PFSK-1 (cell line): ENCODE results near the gene REXO4.

ENCODE experiments used
- FOXP2 ChIP-seq: optimal IDR thresholded peaks from 2 replicates; pipeline ENCODE3; 2011; ENCODE audit warnings: borderline replicate concordance, control low read depth, inconsistent platforms; ENCODE audit not compliant: insufficient read depth; ENCODE audit errors: extremely low read length, extremely low read depth
- POLR2AphosphoS5 ChIP-seq: IDR thresholded peaks from 2 replicates; pipeline ENCODE4 v1.6.1; 2012; ENCODE audit warnings: low read depth, mild to moderate bottlenecking, control low read depth, low read length, moderate library complexity
- SIN3A ChIP-seq: IDR thresholded peaks from 2 replicates; pipeline ENCODE4 v1.6.1; 2012; ENCODE audit warnings: mild to moderate bottlenecking, low read length, moderate library complexity, borderline replicate concordance; ENCODE audit not compliant: insufficient read depth
- TAF1 ChIP-seq: IDR thresholded peaks from 2 replicates; pipeline ENCODE4 v1.6.1; 2012; ENCODE audit warnings: low read length, control low read depth, borderline replicate concordance; ENCODE audit not compliant: insufficient read depth
- TF ChIP-seq, protein P1 (sequence below), 2 experiments: IDR thresholded peaks; 2 replicates each; pipeline versions ENCODE4 v1.6.1 to v1.8.0; 2011 to 2012; ENCODE audit warnings: low read depth in 2 of 2, low read length in 2 of 2, control low read depth in 1 of 2, inconsistent platforms in 1 of 2, mild to moderate bottlenecking in 1 of 2, moderate library complexity in 1 of 2; ENCODE audit not compliant: insufficient read depth in 1 of 2

DNA sequence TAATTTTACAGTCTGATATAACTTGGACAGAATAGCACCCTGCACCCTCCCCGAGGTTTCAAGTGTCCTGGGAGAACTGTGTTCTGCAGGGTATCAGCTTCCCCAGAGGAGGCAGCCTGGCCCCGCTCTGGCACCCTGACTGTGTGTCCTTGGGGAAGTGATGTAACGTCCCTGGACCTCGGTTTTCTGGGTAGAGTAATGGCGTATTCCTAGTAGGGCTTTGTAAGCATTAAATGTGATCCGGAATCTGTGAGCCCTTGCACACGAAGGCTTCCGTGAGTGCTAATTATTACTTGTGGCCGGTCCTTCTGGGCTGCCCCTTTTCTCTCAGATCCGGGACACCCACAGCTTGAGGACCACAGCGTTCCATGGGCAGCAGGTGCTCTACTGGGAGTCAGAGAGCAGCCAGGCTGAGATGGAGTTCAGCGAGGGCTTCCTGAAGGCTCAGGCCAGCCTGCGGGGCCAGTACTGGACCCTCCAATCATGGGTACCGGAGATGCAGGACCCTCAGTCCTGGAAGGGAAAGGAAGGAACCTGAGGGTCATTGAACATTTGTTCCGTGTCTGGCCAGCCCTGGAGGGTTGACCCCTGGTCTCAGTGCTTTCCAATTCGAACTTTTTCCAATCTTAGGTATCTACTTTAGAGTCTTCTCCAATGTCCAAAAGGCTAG is 41.0 kb upstream of the REXO4 start:
- no peak for TF ChIP-seq TAF1
- TF ChIP-seq POLR2AphosphoS5: no peak
- TF ChIP-seq, protein P1, sequence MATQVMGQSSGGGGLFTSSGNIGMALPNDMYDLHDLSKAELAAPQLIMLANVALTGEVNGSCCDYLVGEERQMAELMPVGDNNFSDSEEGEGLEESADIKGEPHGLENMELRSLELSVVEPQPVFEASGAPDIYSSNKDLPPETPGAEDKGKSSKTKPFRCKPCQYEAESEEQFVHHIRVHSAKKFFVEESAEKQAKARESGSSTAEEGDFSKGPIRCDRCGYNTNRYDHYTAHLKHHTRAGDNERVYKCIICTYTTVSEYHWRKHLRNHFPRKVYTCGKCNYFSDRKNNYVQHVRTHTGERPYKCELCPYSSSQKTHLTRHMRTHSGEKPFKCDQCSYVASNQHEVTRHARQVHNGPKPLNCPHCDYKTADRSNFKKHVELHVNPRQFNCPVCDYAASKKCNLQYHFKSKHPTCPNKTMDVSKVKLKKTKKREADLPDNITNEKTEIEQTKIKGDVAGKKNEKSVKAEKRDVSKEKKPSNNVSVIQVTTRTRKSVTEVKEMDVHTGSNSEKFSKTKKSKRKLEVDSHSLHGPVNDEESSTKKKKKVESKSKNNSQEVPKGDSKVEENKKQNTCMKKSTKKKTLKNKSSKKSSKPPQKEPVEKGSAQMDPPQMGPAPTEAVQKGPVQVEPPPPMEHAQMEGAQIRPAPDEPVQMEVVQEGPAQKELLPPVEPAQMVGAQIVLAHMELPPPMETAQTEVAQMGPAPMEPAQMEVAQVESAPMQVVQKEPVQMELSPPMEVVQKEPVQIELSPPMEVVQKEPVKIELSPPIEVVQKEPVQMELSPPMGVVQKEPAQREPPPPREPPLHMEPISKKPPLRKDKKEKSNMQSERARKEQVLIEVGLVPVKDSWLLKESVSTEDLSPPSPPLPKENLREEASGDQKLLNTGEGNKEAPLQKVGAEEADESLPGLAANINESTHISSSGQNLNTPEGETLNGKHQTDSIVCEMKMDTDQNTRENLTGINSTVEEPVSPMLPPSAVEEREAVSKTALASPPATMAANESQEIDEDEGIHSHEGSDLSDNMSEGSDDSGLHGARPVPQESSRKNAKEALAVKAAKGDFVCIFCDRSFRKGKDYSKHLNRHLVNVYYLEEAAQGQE (IDR thresholded peaks at IDR 0.05; ENCODE audit: insufficient read depth in 1 of 2, low read depth in 2 of 2, low read length in 2 of 2): no peak
- no peak for TF ChIP-seq SIN3A
- no peak for TF ChIP-seq FOXP2
